H1 (cell line): ENCODE data around the gene TADA3. TPM values are rescaled to one million over a fixed set of nuclear protein-coding genes. Genes with fewer than 3 reads are reported as not detected.

Source experiments
- ASH2L ChIP-seq: fragments of 200-600, 300-600 bp; sonication (generic); IDR thresholded peaks from one replicate; pipeline ENCODE4 v1.7.1; 2017; ENCODE audit warnings: low read length
- CEBPB ChIP-seq: IDR thresholded peaks from 2 replicates; pipeline ENCODE4 v1.6.1; 2012; ENCODE audit warnings: low read depth, low read length
- E2F6 ChIP-seq: IDR thresholded peaks from 2 replicates; pipeline ENCODE4 v1.6.1; 2012; ENCODE audit warnings: inconsistent platforms
- EGR1 ChIP-seq: IDR thresholded peaks from 2 replicates; pipeline ENCODE4 v1.6.1; 2011; ENCODE audit warnings: low read depth, low read length, borderline replicate concordance
- EP300 ChIP-seq, 2 experiments: IDR thresholded peaks; 1 replicate in 1 of 2; 2 replicates in 1 of 2; pipeline ENCODE4 v1.6.1; 2011 to 2012; ENCODE audit warnings: low read depth in 2 of 2, low read length in 2 of 2, mild to moderate bottlenecking in 2 of 2, borderline replicate concordance in 1 of 2, inconsistent platforms in 1 of 2, moderate library complexity in 1 of 2
- EZH2 ChIP-seq: fragments of 200-600 bp; sonication (generic); IDR thresholded peaks from 2 replicates; pipeline ENCODE4 v1.7.1; 2012; ENCODE audit warnings: low read depth, mild to moderate bottlenecking, moderate library complexity, low read length, inconsistent platforms; ENCODE audit not compliant: severe bottlenecking
- FOSL1 ChIP-seq: IDR thresholded peaks from 2 replicates; pipeline ENCODE4 v1.6.1; 2011; ENCODE audit warnings: mild to moderate bottlenecking, low read depth, low read length, moderate library complexity; ENCODE audit not compliant: insufficient read depth
- GTF2F1 ChIP-seq: IDR thresholded peaks from 2 replicates; pipeline ENCODE4 v1.6.1; 2012; ENCODE audit warnings: low read depth, low read length, improper control_type of control experiment, borderline replicate concordance
- JUND ChIP-seq: IDR thresholded peaks from 2 replicates; pipeline ENCODE4 v1.6.1; 2011; ENCODE audit warnings: mild to moderate bottlenecking, improper control_type of control experiment, low read length
- KDM5A ChIP-seq: fragments of 200-600 bp; IDR thresholded peaks from 2 replicates; pipeline ENCODE4 v1.7.1; 2012; ENCODE audit warnings: mild to moderate bottlenecking, low read length, inconsistent platforms, mixed read lengths
- POU5F1 ChIP-seq: IDR thresholded peaks from 2 replicates; pipeline ENCODE4 v1.6.1; 2011; ENCODE audit warnings: low read depth, mild to moderate bottlenecking, low read length, moderate library complexity
- RAD21 ChIP-seq, 2 experiments: IDR thresholded peaks in 1 of 2; conservative IDR thresholded peaks in 1 of 2; 2 replicates each; pipeline ENCODE4 v1.6.1; 2011; ENCODE audit warnings: low read depth in 2 of 2, low read length in 2 of 2, improper control_type of control experiment in 1 of 2, inconsistent platforms in 1 of 2, mild to moderate bottlenecking in 1 of 2, moderate library complexity in 1 of 2
- RXRA ChIP-seq: IDR thresholded peaks from 2 replicates; pipeline ENCODE4 v1.6.1; 2011; ENCODE audit warnings: low read depth, mild to moderate bottlenecking, low read length, moderate library complexity; ENCODE audit not compliant: insufficient read depth
- SIX5 ChIP-seq: IDR thresholded peaks from 2 replicates; pipeline ENCODE4 v1.6.1; 2011; ENCODE audit warnings: mild to moderate bottlenecking, low read depth, low read length
- SP4 ChIP-seq: IDR thresholded peaks from 2 replicates; pipeline ENCODE4 v1.6.1; 2012; ENCODE audit warnings: low read length, inconsistent platforms
- TAF1 ChIP-seq: IDR thresholded peaks from 2 replicates; pipeline ENCODE4 v1.6.1; 2011; ENCODE audit warnings: mild to moderate bottlenecking, low read depth, low read length
- TBP ChIP-seq: IDR thresholded peaks from 2 replicates; pipeline ENCODE4 v1.6.1; 2011; ENCODE audit warnings: low read depth, low read length, improper control_type of control experiment
- TCF12 ChIP-seq: IDR thresholded peaks from 2 replicates; pipeline ENCODE4 v1.6.1; 2011; ENCODE audit warnings: low read depth, mild to moderate bottlenecking, low read length
- TEAD4 ChIP-seq: IDR thresholded peaks from 2 replicates; pipeline ENCODE4 v1.6.1; 2012; ENCODE audit warnings: low read depth, low read length, inconsistent platforms, mixed read lengths
- YY1 ChIP-seq: IDR thresholded peaks from 2 replicates; pipeline ENCODE4 v1.6.1; 2011; ENCODE audit warnings: low read depth, mild to moderate bottlenecking, low read length
- polyA plus RNA-seq, 7 experiments: library from polyadenylated mRNA; depleted of rRNA in 3 of 7; stranded (reverse) in 5 of 7; unstranded in 2 of 7; fragments of >200 nt in 5 of 7; fragments of 200-250 nt in 2 of 7; gene quantifications; 1 replicate in 5 of 7; 2 replicates in 1 of 7; 4 replicates in 1 of 7; pipeline versions ENCODE4 v1.2.1 to v1.2.3, GENCODE V29; 2011 to 2013; ENCODE audit warnings: missing spikeins in 2 of 7, mixed read lengths in 2 of 7
- total RNA-seq: library from RNA; stranded (reverse); fragmentation: NEBNext Ultra II Directional; extraction: Animal tissue kit (Norgen Biotek cat#: 25700); gene quantifications from 2 replicates; pipeline ENCODE4 v1.2.1, GENCODE V29; 2021

The TADA3 gene
- total and polyA plus RNA-seq, 2 of the 8 experiments (the other 6 are each of a cell fraction or from before 2014, with no cell fraction given) = 43.4 to 50.3 TPM

- TF ChIP-seq KDM5A = peak; percentile 58; the same call in 1 of the 2 replicates
- TF ChIP-seq EP300 (IDR thresholded peaks at IDR 0.05; ENCODE audit: borderline replicate concordance in 1 of 2, low read depth in 2 of 2, low read length in 2 of 2) = peak in 1 of 2 experiments; percentile 94; a peak in 2 of 3 replicates
- peak; percentile 40; the same call in 1 of the 2 replicates for TF ChIP-seq YY1
- peak; percentile 92 for TF ChIP-seq TAF1
- TF ChIP-seq EZH2 = no peak
- peak; percentile 49 for TF ChIP-seq SP4
- TF ChIP-seq RAD21 (IDR thresholded peaks at IDR 0.05 in 1 of 2, conservative IDR thresholded peaks at IDR 0.05 in 1 of 2; ENCODE audit: low read depth in 2 of 2, low read length in 2 of 2) = no peak
- no peak for TF ChIP-seq CEBPB
- TF ChIP-seq FOSL1 = no peak
- TF ChIP-seq EGR1 = no peak
- TF ChIP-seq E2F6 = peak; percentile 44
- no peak for TF ChIP-seq RXRA
- no peak for TF ChIP-seq GTF2F1
- no peak for TF ChIP-seq JUND
- no peak for TF ChIP-seq SIX5
- peak; percentile 97 for TF ChIP-seq ASH2L
- peak; percentile 62; the same call in 1 of the 2 replicates for TF ChIP-seq TBP
- TF ChIP-seq POU5F1 = no peak
- TF ChIP-seq TCF12 = no peak
- no peak for TF ChIP-seq TEAD4
These were observed 60.8 kb downstream of the TADA3 start, which contains the start of gene BRPF1 (continued) for GRCh38 chr3:9731206-9732079.
